NB4 (cell line): Measurements from ENCODE around the gene SLIRP.

Experiments
- DNase-seq: peaks from one replicate; pipeline ENCODE4 v3.0.0; 2010; ENCODE audit warnings: low read depth
- H3K4me3 ChIP-seq: one replicate; pipeline ENCODE4 v1.5.1; 2011; ENCODE audit warnings: mild to moderate bottlenecking, low read depth, low read length, moderate library complexity
- CTCF ChIP-seq: IDR thresholded peaks from one replicate; pipeline ENCODE4 v1.5.1; 2012; ENCODE audit warnings: low read depth, low read length
- MYC ChIP-seq: IDR thresholded peaks from 2 replicates; pipeline ENCODE4 v1.6.1; 2011; ENCODE audit warnings: low read depth, low read length
- POLR2A ChIP-seq: IDR thresholded peaks from 2 replicates; pipeline ENCODE4 v1.6.1; 2011; ENCODE audit warnings: mild to moderate bottlenecking; ENCODE audit not compliant: insufficient read length; ENCODE audit errors: extremely low read depth
- TF ChIP-seq, protein P1 (sequence below): IDR thresholded peaks from 2 replicates; pipeline ENCODE4 v1.6.1; 2011; ENCODE audit warnings: low read depth, low read length

SLIRP gene

GRCh38 chr14:77707355-77707723 is 564 bp upstream of the SLIRP start:
- TF ChIP-seq CTCF (peak; percentile 14), POLR2A (no peak)
- TF ChIP-seq, protein P1, sequence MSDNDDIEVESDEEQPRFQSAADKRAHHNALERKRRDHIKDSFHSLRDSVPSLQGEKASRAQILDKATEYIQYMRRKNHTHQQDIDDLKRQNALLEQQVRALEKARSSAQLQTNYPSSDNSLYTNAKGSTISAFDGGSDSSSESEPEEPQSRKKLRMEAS: no peak
- DNase-seq: peak; percentile 56
- H3K4me3 ChIP-seq: peak overlapping the region; percentile 99

DNA sequence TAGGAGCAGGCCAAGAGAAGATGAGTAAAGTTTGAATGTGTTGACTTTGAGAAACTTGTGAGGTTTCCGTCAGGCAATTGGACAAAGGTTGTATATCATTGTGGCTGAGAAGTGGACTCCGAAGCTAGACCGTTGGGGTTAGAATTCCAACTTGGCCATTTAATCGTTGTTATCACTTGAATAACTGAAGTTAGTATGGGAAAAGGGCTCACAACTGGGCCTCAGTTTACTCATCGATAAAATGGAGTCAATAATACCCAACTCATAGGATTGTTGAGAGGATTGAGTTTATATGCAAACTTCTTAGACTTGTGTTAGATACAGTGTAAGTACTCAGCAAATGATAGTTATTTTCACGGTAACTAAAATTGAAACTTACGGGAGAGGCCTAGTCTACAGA is 846 bp downstream of the SLIRP start:
- no peak for TF ChIP-seq MYC
- TF ChIP-seq, protein P1: no peak
- TF ChIP-seq POLR2A: no peak
- no peak for TF ChIP-seq CTCF
- H3K4me3 ChIP-seq: peak overlapping the region; percentile 99
- DNase-seq: no peak

GRCh38 chr14:77709412-77709811 is 1.5 kb downstream of the SLIRP start:
- H3K4me3 ChIP-seq: peak overlapping the region; percentile 99
- no peak for TF ChIP-seq MYC
- TF ChIP-seq, protein P1: no peak
- no peak for TF ChIP-seq CTCF
- TF ChIP-seq POLR2A: no peak
- no peak for DNase-seq

DNA sequence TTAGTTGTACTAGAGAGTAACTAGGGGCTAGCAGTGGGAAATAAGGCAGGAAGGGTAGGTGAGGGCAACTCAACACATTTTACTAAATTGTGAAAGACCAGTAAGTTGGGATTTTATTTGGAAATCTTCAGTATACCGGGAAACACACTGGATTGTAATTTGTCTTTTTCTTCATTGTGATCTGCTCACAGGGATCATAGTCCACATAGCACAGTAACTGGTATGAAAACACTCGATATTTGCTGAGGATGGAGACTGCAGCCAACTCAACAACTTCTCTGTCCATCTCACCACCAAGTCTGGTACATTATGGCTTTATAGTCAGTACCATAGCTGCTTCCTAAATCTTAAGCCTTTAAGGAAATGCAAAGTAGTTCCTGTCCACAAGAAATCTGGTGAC is 2.5 kb downstream of the SLIRP start:
- no peak for TF ChIP-seq CTCF
- TF ChIP-seq POLR2A: no peak
- peak overlapping the region; percentile 99 for H3K4me3 ChIP-seq
- DNase-seq: no peak

DNA sequence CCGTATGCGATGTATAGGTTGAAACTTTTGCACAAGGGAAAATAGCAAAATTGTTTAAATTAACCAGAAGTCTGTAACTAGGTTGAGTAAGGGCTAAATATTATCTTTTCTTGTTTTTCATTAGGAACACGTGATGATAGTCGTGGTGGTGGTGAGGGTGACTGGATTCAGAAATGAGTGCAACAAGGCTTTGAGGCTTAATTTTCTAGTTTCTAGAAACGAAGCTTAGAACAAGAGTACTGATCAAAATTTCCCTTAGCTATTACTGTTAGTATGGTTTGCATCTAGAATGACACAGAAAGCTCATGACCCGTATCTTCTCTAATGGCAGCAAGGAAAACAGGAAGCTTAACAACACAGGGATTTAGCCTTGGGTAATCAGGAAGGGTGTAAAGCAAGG is 7.0 kb downstream of the SLIRP start:
- no peak overlapping the region for H3K4me3 ChIP-seq
- DNase-seq: no peak
- TF ChIP-seq POLR2A (no peak), CTCF (no peak), MYC (no peak)
- TF ChIP-seq, protein P1: no peak

- H3K4me3 ChIP-seq: no peak overlapping the region
- TF ChIP-seq MYC (no peak), POLR2A (no peak), CTCF (no peak)
- TF ChIP-seq, protein P1: no peak
- DNase-seq: no peak
Measured at GRCh38 chr14:77717608-77718305, 9.9 kb downstream of the SLIRP start.
